Astrocyte of the cerebellum (primary cell): ENCODE data around the gene MYO3B.

Experiments
- DNase-seq: peaks from one replicate; pipeline ENCODE4 v3.0.0-alpha.2; 2011; ENCODE audit warnings: low read depth
- H3K4me3 ChIP-seq: 2 replicates; pipeline ENCODE4 v1.5.1; 2011; ENCODE audit warnings: mild to moderate bottlenecking, low read depth, low read length, moderate library complexity
- in situ Hi-C: cut with HindIII; loops from 2 replicates; pipeline ENCODE4 v1.10.0; 2017; ENCODE audit warnings: low sequenced_read_pairs
- TF ChIP-seq, protein P1 (sequence below): IDR thresholded peaks from 2 replicates; pipeline ENCODE4 v1.5.1; 2012; ENCODE audit warnings: low read length, low read depth, moderate library complexity, mild to moderate bottlenecking; ENCODE audit errors: missing control alignments

MYO3B gene

DNA sequence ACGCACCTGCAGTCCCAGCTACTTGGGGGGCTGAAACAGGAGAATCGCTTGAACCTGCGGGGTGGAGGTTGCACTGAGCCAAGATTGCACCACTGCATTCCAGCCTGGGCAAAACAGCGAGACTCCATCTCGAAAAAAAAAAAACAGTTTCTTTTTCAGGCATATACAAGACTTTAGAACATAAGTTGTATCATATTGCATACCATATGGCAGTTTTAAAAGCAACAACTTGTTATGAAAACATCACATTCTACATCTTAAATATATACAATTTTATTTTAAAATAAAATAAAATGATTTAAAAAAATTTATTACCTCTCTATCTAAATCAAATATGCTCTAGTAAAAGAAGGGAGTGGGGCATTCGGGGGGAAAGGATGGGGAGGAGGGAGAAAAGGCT is 497.8 kb downstream of the MYO3B start:
- in situ Hi-C loops, result no loop called here

DNA sequence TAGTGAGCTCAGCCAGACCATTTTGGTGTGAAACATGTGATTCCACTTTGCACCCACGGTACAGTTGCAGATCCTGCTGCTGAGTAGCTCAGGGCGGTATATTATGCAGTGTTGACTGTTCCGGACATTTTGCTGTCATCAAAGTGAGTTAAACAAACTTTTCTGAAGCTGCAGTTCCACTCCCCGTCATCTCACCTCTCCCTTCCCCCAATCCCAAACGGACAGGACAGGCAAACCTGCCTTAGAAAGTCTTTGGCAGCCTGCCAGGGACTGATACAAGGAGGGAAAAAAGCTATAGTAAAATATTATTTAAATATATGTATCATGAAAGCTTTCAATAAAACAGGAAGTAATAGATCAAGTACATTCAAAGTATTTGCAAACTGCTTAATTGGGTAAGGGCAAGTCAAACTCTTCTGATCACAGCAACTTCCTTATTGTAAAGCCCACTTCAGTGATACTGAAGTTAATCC is 501.7 kb downstream of the MYO3B start:
- in situ Hi-C loops, result no loop called here
- no peak for DNase-seq
- TF ChIP-seq, protein P1, sequence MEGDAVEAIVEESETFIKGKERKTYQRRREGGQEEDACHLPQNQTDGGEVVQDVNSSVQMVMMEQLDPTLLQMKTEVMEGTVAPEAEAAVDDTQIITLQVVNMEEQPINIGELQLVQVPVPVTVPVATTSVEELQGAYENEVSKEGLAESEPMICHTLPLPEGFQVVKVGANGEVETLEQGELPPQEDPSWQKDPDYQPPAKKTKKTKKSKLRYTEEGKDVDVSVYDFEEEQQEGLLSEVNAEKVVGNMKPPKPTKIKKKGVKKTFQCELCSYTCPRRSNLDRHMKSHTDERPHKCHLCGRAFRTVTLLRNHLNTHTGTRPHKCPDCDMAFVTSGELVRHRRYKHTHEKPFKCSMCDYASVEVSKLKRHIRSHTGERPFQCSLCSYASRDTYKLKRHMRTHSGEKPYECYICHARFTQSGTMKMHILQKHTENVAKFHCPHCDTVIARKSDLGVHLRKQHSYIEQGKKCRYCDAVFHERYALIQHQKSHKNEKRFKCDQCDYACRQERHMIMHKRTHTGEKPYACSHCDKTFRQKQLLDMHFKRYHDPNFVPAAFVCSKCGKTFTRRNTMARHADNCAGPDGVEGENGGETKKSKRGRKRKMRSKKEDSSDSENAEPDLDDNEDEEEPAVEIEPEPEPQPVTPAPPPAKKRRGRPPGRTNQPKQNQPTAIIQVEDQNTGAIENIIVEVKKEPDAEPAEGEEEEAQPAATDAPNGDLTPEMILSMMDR, result no peak
- no peak overlapping the region for H3K4me3 ChIP-seq

More for the DNA sequence above, 497.8 kb downstream of the MYO3B start:
- no peak overlapping the region for H3K4me3 ChIP-seq
- TF ChIP-seq, protein P1, result no peak
- DNase-seq, result no peak

DNA sequence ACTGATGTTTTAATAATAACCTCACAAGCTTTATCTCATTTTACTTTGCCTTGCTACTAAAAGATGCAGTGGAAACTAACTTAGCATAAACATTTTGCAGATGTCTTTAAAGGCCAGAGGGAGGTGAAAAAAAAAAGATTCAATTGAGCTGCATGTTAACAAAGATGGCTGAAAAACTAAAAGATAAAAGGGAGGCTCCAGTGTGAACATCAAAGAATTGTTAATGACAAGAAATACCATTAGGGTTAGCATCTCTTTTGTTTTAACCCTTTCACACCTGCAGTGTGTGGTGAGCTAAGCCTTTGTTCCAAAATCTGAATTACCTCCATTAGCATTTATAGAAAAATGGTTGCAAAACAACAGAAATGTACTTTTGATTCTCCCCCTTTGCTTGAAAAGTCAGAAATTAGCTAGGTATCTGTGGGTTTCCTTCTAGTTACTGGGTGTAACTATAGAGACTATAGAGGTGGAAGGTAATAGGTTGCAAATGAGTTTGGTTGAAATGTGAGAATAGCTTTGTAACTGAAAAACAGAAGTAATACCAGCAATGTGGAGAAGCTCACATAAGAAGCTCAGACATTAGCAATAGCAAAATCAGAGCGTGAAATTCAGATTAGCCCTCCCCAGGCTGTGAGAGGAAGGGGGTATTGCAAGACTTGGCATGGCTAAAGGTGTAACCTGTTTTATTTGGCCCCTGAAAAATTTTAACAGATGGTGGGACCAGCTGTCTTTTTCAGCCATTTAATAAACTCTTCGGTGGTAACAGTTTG is 502.4 kb downstream of the MYO3B start:
- TF ChIP-seq, protein P1, result no peak
- DNase-seq, result no peak
- in situ Hi-C loops, result no loop called here
- no peak overlapping the region for H3K4me3 ChIP-seq

DNA sequence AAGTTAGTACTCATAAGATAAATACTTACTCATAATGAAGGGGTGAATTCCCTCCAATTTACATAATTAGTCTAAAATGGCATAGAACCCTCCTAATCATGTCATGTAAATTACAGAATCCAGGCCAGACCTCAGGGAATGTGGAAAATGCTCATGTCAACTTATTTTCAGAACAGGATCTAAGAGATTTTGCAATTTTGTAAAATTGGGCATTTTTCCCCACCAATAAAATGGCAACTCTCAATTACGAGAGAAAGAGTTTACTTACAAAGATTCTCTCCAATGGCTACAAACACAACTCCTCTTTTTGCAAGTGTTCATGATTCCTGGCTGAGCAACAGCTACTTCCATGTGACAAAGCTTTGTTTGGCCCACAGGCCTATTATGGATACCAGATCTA is 503.4 kb downstream of the MYO3B start:
- in situ Hi-C loops, result no loop called here
- DNase-seq, result no peak
- no peak overlapping the region for H3K4me3 ChIP-seq
- TF ChIP-seq, protein P1, result no peak

DNA sequence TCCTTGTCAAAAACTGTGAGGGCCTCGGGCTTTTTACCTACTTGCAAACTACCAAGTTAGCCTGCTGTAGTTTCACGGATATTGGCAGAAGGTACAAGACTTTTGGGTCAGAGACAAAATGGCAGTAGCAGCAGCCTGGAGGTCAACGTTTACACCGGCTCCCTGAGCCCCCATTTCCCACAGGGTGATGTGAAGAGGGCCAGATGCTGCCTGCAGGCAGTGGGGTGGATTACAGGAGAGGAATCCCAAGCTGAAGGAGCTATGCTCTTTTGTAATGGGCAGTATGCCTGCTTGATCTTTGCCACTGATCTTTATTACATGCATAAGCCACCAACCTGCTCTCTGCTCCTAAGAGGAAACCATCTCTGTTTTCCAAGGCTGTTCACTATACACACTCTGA is 507.6 kb downstream of the MYO3B start:
- H3K4me3 ChIP-seq, result no peak overlapping the region
- no peak for DNase-seq
- in situ Hi-C loops, result no loop called here
- TF ChIP-seq, protein P1, result no peak

DNA sequence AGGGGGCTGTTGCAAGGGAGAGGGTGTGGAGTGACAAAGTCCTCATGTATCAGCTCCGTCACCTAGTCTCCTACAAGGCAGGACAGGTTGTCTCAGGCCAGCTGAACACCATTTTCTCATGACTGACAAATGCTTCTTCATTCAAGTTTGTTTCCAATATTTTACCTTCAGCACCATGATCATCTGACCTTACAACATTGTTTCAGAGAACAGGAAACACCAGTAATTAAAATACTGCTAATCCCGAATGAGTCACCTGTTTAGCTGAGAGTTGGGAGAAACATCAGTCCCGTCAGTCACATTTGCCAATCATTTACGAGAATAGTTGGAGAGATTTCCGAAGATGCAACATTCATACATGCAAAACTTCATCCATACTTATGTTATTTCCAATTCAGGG is 511.5 kb downstream of the MYO3B start:
- TF ChIP-seq, protein P1, result no peak
- in situ Hi-C loops, result no loop called here
- DNase-seq, result no peak
- no peak overlapping the region for H3K4me3 ChIP-seq
